Measurements from ENCODE around the gene AZIN2.

- TF ChIP-seq CTCF (conservative IDR thresholded peaks at IDR 0.05; ENCODE audit: low read length) (no peak), EZH2phosphoT487 (IDR thresholded peaks at IDR 0.05; ENCODE audit: borderline replicate concordance) (no peak)
Observed at GRCh38 chr1:33122483-33123178, 41.7 kb downstream of the AZIN2 start.
